GM12864 (cell line): ENCODE data around the gene FKBP5.

Source experiments
- DNase-seq: peaks from one replicate; pipeline ENCODE4 v3.0.0-alpha.2; 2011; ENCODE audit warnings: low read depth
- H3K4me3 ChIP-seq: 2 replicates; pipeline ENCODE4 v1.5.1; 2011; ENCODE audit warnings: mild to moderate bottlenecking, low read depth, low read length, control low read depth
- TF ChIP-seq, protein P1 (sequence below): IDR thresholded peaks from 2 replicates; pipeline ENCODE4 v1.5.1; 2011; ENCODE audit warnings: low read depth, mild to moderate bottlenecking, moderate library complexity, low read length, control low read depth, inconsistent platforms; ENCODE audit errors: missing control alignments

Gene FKBP5

DNA sequence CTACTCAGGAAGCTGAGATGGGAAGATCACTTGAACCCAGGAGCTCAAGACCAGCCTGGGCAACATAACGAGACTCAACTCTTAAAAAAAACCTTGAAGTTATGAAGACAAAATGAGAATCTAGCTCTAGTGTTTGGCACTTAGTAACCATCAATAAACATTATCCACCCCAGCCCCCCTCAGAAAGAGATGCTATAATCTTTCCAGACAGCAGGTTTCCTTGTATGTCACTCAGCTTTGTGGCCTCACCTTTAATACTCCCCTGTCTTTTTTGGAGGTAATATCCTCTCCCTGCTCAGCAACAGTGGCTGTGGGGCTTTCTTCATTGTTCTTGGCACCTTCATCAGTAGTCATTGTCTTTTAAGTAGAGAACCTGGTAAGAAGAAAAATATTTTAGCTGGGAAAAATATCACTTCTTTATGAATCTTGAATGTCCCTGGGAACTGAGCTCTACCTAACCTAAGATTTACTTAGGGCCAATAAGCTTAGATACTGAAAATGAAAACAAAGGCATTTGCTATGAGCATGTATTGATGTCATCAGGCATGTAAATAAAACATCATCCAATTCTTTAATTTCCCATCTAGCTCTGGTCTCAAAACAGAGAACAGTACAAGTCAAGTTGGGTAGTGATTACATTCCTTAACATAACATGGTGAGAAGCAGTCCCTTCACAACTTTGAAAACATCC, 46.1 kb downstream of the FKBP5 start:
- no peak overlapping the region for H3K4me3 ChIP-seq
- no peak for DNase-seq
- TF ChIP-seq, protein P1, sequence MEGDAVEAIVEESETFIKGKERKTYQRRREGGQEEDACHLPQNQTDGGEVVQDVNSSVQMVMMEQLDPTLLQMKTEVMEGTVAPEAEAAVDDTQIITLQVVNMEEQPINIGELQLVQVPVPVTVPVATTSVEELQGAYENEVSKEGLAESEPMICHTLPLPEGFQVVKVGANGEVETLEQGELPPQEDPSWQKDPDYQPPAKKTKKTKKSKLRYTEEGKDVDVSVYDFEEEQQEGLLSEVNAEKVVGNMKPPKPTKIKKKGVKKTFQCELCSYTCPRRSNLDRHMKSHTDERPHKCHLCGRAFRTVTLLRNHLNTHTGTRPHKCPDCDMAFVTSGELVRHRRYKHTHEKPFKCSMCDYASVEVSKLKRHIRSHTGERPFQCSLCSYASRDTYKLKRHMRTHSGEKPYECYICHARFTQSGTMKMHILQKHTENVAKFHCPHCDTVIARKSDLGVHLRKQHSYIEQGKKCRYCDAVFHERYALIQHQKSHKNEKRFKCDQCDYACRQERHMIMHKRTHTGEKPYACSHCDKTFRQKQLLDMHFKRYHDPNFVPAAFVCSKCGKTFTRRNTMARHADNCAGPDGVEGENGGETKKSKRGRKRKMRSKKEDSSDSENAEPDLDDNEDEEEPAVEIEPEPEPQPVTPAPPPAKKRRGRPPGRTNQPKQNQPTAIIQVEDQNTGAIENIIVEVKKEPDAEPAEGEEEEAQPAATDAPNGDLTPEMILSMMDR = no peak

DNA sequence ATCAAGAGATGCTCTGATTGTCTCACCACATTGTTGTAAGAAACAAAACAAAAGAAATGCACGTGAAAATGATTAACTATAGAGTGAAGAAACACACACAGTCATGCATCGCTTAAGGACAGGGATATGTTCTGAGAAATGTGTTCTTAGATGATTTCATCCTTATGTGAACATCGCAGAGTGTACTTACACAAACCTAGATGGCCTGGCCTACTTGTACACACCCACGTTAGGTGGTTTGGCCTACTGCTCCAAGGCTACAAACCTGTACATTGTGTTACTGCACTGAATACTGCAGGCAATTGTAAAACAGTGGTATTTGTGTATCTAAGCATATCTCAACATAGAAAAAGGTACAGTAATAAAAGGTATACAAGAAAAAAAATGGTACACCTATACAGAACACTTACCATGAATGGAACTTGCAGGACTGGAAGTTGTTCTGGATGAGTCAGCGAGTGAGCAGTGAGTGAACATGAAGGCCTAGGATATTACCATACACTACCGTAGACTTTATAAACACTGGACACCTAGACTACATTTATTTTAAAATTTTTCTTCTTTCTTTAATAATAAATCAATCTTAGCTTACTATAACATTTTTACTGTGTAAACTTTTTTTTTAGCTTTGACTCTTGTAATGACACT, 48.6 kb downstream of the FKBP5 start:
- DNase-seq = no peak
- TF ChIP-seq, protein P1 = no peak
- no peak overlapping the region for H3K4me3 ChIP-seq

- DNase-seq = no peak
- TF ChIP-seq, protein P1 = no peak
These were observed 50.0 kb downstream of the FKBP5 start for GRCh38 chr6:35638679-35639078.

GRCh38 chr6:35637911-35638310, 50.8 kb downstream of the FKBP5 start:
- no peak for DNase-seq
- H3K4me3 ChIP-seq = no peak overlapping the region
- TF ChIP-seq, protein P1 = no peak

More at GRCh38 chr6:35638679-35639078, 50.0 kb downstream of the FKBP5 start:
- H3K4me3 ChIP-seq = no peak overlapping the region

- TF ChIP-seq, protein P1 = no peak
- no peak overlapping the region for H3K4me3 ChIP-seq
- no peak for DNase-seq
These were observed 52.8 kb downstream of the FKBP5 start for GRCh38 chr6:35635601-35636597.

DNA sequence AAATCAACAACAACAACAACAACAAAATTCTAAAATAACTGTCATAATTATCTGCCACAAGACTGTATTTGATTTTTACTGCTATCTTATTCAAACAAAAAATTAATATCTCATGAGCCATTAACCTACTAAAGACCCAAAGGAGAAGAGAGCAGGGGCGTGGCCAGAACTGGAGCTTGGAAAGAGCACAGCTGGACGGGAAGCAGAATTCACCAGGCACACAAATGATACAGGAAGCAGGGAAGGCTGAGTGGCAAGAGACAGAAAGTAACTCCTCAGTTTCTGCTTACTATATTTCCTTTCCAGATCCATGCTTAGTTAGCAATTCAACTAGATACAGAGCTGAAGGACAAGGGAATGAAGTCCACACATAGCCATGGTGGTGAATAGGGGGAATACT, 54.4 kb downstream of the FKBP5 start:
- no peak for DNase-seq
- H3K4me3 ChIP-seq = no peak overlapping the region
- TF ChIP-seq, protein P1 = no peak
